ENCODE measurements around the gene HECTD3.
"Not testable (repeated sequence)": the region's sequence is repeated elsewhere in the genome, so short reads cannot be mapped to it uniquely, and the experiment has no call there.

HECTD3 gene

DNA sequence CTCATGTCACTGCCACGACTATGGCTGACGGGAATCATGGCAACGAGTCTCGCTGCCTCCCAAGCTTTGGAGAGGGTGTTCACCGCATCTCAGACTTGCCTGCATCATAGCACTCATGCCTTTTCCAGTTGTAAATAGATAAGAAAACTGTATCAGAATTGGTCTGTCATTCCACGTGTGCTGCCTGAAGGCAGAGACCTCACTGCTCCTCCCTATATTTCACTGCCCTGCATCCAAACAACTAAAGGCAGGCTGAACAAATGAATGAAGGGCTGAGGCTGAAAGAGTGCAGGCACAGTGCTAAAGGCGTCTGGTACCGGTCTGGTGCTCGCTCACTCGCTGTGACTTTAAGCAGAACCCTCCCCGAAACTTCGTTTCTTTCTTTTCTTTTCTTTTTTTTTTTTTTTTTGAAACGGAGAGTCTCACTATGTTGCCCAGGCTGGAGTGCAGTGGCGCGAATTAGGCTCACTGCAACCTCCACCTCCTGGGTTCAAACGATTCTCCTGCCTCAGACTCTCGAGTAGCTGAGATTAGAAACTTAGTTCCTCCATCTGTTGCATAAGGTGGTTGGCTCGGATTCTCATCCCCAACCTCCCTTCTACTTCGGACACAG, 25.3 kb downstream of the HECTD3 start:
- no peak for DNase-seq

DNA sequence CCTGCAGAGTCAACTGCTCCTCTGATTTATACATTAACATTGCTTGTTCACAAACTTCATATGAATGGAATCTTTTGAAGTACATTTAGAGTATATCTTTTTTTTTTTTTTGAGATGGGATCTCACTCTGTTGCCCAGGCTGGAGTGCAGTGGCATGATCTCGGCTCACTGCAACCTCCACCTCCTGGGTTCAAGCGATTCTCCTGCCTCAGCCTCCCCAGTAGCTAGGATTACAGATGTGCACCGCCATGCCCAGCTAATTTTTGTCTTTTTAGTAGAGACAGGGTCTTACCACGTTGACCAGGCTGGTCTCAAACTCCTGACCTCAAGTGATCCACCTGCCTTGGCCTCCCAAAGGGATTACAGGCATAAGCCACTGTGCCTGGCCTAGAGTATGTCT, 33.8 kb downstream of the HECTD3 start:
- DNase-seq, result not testable (repeated sequence)

DNA sequence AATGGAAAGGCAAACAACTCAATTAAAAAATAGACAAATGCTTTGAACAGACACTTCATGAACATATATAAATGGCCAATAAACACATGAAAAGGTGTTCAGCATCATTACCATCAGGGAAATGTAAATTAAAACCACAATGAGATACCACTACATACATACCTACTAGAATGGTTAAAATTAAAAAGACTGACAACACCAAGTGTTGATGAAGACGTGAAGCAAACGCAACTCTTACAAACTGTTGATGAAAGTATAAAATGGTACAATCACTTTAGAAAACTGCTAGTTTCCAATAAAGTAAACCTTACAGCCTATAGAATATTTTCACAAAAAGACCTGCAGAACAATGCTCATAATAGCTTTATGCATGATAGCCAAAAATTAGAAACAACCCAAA, 34.9 kb downstream of the HECTD3 start:
- DNase-seq, result no peak

DNA sequence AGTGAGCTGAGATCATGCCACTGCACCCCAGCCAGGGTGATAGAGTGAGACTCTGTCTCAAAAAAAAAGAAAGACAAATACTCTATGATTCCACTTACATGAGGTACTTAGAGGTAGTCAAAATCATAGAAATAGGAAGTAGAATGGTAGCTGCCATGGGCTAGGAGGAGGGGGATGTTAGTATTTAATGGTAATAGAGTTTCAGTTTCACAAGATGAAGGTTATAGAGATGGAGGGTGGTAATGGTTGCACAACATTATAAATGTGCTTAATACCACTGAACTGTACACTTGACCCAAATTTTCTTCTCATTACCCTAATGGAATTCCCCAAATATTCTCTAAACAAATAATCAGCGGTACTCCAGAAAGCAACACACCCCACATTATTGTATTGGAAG, 37.5 kb downstream of the HECTD3 start:
- no peak for DNase-seq

DNA sequence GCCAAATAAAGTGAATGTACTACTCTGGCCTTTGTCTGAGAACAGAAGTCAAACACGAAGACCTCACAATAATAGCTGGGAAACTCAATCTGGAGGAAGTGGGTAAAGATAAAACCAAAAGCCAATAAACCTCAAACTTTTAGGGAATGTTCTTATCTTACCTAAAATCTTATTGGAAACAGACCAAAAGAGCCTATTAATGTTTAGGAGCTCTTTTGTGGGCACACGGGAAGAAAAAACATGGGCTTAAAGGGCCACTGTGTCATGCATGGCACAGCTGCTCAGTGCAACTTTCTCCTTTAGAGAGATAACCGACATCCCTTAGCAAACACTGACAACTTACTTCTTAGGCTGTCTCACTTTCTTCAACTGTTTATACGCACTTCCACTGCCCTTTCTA, 40.8 kb downstream of the HECTD3 start:
- no peak for DNase-seq

DNA sequence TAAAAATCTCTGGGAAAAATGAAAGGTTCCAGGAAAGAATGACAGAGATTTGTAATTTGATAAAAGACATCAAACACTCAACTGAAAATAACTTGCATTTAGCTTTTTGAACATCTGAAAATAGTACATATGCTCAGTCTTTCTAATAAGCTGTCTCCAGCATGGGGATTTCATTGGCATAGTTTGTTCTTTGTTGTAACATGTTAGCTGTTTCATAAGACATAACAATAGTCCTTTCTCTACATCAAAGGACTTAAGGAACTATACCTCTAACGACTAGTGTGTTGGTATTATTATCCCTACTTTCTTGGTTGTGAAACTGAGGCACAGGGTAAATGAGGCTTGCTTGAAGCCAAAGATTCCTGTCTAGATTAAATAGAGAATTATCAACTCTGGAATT, 46.7 kb downstream of the HECTD3 start:
- no peak for DNase-seq

DNA sequence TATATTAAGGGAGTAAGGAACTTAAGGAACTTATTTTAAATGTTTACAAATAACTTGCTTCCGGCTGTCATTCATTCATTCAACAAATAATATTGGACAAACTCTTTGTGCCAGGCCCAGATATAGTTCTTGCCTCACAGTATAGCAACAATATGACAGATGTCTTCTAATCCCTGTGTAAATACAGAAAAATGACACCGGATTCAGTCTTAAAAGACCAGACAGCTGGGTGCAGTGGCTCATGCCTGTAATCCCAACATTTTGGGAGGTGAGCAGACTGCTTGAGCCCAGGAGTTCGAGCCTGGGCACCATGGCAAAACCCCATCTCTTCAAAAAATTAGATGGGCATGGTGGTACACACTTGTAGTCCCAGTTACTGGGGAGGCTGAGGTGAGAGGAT, 48.4 kb downstream of the HECTD3 start:
- DNase-seq, result no peak

DNA sequence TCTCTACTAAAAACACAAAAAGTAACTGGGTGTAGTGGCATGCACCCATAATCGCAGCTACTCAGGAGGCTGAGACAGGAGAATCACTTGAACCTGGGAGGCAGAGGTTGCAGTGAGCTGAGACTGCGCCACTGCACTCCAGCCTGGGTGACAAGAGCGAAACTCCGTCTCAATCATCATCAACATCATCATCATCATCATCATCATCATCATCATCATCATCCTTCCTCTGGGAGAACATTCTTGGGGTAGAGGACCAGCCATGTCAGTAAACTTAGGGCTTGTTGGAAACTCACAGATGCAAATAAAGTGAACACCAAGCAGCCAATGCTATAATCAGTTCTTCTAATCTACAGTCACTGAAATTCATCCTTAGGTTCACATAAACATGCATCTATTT, 49.1 kb downstream of the HECTD3 start:
- DNase-seq, result not testable (repeated sequence)

DNA sequence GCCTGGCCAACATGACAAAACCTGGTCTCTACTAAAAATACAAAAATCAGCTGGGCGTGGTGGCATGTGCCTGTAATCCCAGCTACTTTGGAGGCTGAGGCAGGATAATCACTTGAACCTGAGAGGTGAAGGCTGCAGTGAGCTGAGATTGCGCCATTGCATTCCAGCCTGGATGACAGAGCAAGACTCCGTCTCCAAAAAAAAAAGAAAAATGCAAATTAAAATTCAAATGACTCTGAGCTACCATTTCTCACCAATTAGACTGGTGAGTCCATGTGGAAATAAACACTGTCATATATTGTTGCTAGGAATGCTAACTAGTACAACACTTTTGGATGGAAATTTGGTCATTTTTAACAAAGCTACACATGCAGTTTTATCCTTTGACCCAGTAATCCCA, 53.6 kb downstream of the HECTD3 start:
- not testable (repeated sequence) for DNase-seq

DNA sequence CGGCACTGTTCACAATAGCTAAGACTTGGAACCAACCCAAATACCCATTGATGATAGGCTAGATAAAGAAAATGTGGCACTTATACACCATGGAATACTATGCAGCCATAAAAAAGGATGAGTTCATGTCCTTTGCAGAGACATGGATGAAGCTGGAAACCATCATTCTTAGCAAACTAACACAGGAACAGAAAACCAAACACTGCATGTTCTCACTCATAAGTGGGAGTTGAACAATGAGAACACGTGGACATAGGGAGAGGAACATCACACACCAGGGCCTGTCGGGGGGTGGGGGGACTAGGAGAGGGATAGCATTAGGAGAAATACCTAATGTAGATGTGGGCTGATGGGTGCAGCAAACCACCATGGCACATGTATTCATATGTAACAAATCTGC, 55.0 kb downstream of the HECTD3 start:
- DNase-seq, result not testable (repeated sequence)
